ENCODE measurements around the gene ZCCHC2.

The ZCCHC2 gene

GRCh38 chr18:62531931-62532330 lies 9.1 kb downstream of the ZCCHC2 start:
- H3K4me3 ChIP-seq (replicated peaks; ENCODE audit: low read depth, low read length) = no peak overlapping the region
- no peak for DNase-seq (ENCODE audit: extremely low read depth, low read depth)
- no peak for TF ChIP-seq CTCF (IDR thresholded peaks at IDR 0.05; ENCODE audit: low read depth, low read length, missing control alignments)

GRCh38 chr18:62536005-62536404 lies 13.2 kb downstream of the ZCCHC2 start:
- no peak for TF ChIP-seq CTCF (IDR thresholded peaks at IDR 0.05; ENCODE audit: low read depth, low read length, missing control alignments)
- no peak overlapping the region for H3K4me3 ChIP-seq (replicated peaks; ENCODE audit: low read depth, low read length)
- DNase-seq (ENCODE audit: extremely low read depth, low read depth) = no peak

GRCh38 chr18:62537042-62537894 lies 14.4 kb downstream of the ZCCHC2 start:
- no peak for DNase-seq (ENCODE audit: extremely low read depth, low read depth)
- TF ChIP-seq CTCF (IDR thresholded peaks at IDR 0.05; ENCODE audit: low read depth, low read length, missing control alignments) = no peak
- H3K4me3 ChIP-seq (replicated peaks; ENCODE audit: low read depth, low read length) = no peak overlapping the region

- DNase-seq (ENCODE audit: extremely low read depth, low read depth) = no peak
- no peak overlapping the region for H3K4me3 ChIP-seq (replicated peaks; ENCODE audit: low read depth, low read length)
- no peak for TF ChIP-seq CTCF (IDR thresholded peaks at IDR 0.05; ENCODE audit: low read depth, low read length, missing control alignments)
Measured at GRCh38 chr18:62537946-62538345, 15.1 kb downstream of the ZCCHC2 start.

- no peak overlapping the region for H3K4me3 ChIP-seq (replicated peaks; ENCODE audit: low read depth, low read length)
- DNase-seq (ENCODE audit: extremely low read depth, low read depth) = no peak
- TF ChIP-seq CTCF (IDR thresholded peaks at IDR 0.05; ENCODE audit: low read depth, low read length, missing control alignments) = no peak
Measured at GRCh38 chr18:62538881-62539280, 16.1 kb downstream of the ZCCHC2 start.

GRCh38 chr18:62539284-62540165 lies 16.7 kb downstream of the ZCCHC2 start:
- no peak overlapping the region for H3K4me3 ChIP-seq (replicated peaks; ENCODE audit: low read depth, low read length)
- TF ChIP-seq CTCF (IDR thresholded peaks at IDR 0.05; ENCODE audit: low read depth, low read length, missing control alignments) = no peak
- no peak for DNase-seq (ENCODE audit: extremely low read depth, low read depth)
